ENCODE results near the gene ANKRD6. TPM values are rescaled to one million over a fixed set of nuclear protein-coding genes. Genes with fewer than 3 reads are reported as not detected.

The ANKRD6 gene
- total and polyA plus RNA-seq, 3 experiments from 2014 or later = 2.8 to 3.4 (median 3.0) TPM

- POLR2A ChIA-PET = no interaction called here
- no peak overlapping the region for H3K4me3 ChIP-seq (ENCODE audit: low read length)
- peaks cover 0 to 3% (median 0%) of the 10 kb centered on the region in 3 donors for H3K36me3 Mint-ChIP-seq
- CTCF ChIA-PET = interaction anchor here (1.0 to 2.4 kb wide), 3 partner anchors 12 to 172 kb away, joined by 3 to 15 read pairs (median 4); no protein-coding TSS in a partner anchor
- no peak overlapping the region for H3K27ac ChIP-seq (ENCODE audit: low read depth, low read length)
- no peaks in the 10 kb centered on the region for H3K27me3 ChIP-seq (ENCODE audit: insufficient read depth, low read length, poor library complexity, severe bottlenecking)
- H3K9me3 ChIP-seq (ENCODE audit: low read length) = no peaks in the 10 kb centered on the region
- H3K4me3 Mint-ChIP-seq = peak overlapping the region in 1 of 7 donors; percentile 12
- DNase-seq = no peak
- H3K4me1 ChIP-seq (ENCODE audit: insufficient read depth, low read length) = no peaks in the 10 kb centered on the region
- no peaks in the 10 kb centered on the region for H3K27me3 Mint-ChIP-seq
- peak overlapping the region in 1 of 8 donors; percentile 79 for H3K27ac Mint-ChIP-seq
- H3K4me1 Mint-ChIP-seq = peaks cover 10 to 34% (median 18%) of the 10 kb centered on the region in 3 donors
- H3K36me3 ChIP-seq (ENCODE audit: insufficient read depth, low read length) = no peaks in the 10 kb centered on the region
- no peaks in the 10 kb centered on the region for H3K9me3 Mint-ChIP-seq
Observed at GRCh38 chr6:89438248-89438647, 5.3 kb downstream of the ANKRD6 start.

- ChIA-PET POLR2A (no interaction called here), CTCF (no interaction called here)
- Mint-ChIP-seq H3K27ac (no peak overlapping the region), H3K27me3 (no peaks in the 10 kb centered on the region), H3K36me3 (no peaks in the 10 kb centered on the region), H3K4me1 (peaks cover 6 to 30% (median 14%) of the 10 kb centered on the region in 3 donors), H3K4me3 (no peak overlapping the region), H3K9me3 (no peaks in the 10 kb centered on the region)
- DNase-seq = no peak
- H3K27ac ChIP-seq (ENCODE audit: low read depth, low read length) = no peak overlapping the region
- no peaks in the 10 kb centered on the region for H3K9me3 ChIP-seq (ENCODE audit: low read length)
- H3K36me3 ChIP-seq (ENCODE audit: insufficient read depth, low read length) = no peaks in the 10 kb centered on the region
- H3K27me3 ChIP-seq (ENCODE audit: insufficient read depth, low read length, poor library complexity, severe bottlenecking) = no peaks in the 10 kb centered on the region
- no peaks in the 10 kb centered on the region for H3K4me1 ChIP-seq (ENCODE audit: insufficient read depth, low read length)
- H3K4me3 ChIP-seq (ENCODE audit: low read length) = no peak overlapping the region
Observed at GRCh38 chr6:89439014-89439413, 6.1 kb downstream of the ANKRD6 start.

- no peaks in the 10 kb centered on the region for H3K36me3 Mint-ChIP-seq
- POLR2A ChIA-PET = no interaction called here
- DNase-seq = no peak
Observed at GRCh38 chr6:89440200-89440599, 7.2 kb downstream of the ANKRD6 start.

GRCh38 chr6:89443658-89444057 lies 10.7 kb downstream of the ANKRD6 start:
- Histone ChIP-seq H3K4me1 (ENCODE audit: insufficient read depth, low read length) (no peaks in the 10 kb centered on the region), H3K27me3 (ENCODE audit: insufficient read depth, low read length, poor library complexity, severe bottlenecking) (no peaks in the 10 kb centered on the region), H3K36me3 (ENCODE audit: insufficient read depth, low read length) (no peaks in the 10 kb centered on the region), H3K9me3 (ENCODE audit: low read length) (no peaks in the 10 kb centered on the region), H3K27ac (ENCODE audit: low read depth, low read length) (no peak overlapping the region), H3K4me3 (ENCODE audit: low read length) (no peak overlapping the region)
- no peaks in the 10 kb centered on the region for H3K9me3 Mint-ChIP-seq
- H3K27ac Mint-ChIP-seq = no peak overlapping the region
- H3K4me3 Mint-ChIP-seq = no peak overlapping the region
- no peaks in the 10 kb centered on the region for H3K4me1 Mint-ChIP-seq
- POLR2A ChIA-PET = no interaction called here
- CTCF ChIA-PET = interaction anchor here (0.6 to 0.9 kb wide), 3 partner anchors 10 to 13 kb away, joined by 3 read pairs; no protein-coding TSS in a partner anchor
- DNase-seq = no peak
- peaks cover 0 to 2% of the 10 kb centered on the region in 2 donors for H3K27me3 Mint-ChIP-seq
- H3K36me3 Mint-ChIP-seq = peaks cover 0 to 1% (median 0%) of the 10 kb centered on the region in 3 donors

More at GRCh38 chr6:89440200-89440599, 7.2 kb downstream of the ANKRD6 start:
- Mint-ChIP-seq H3K4me3 (no peak overlapping the region), H3K27ac (no peak overlapping the region), H3K9me3 (no peaks in the 10 kb centered on the region), H3K4me1 (peaks cover 5 to 19% (median 7%) of the 10 kb centered on the region in 3 donors), H3K27me3 (no peaks in the 10 kb centered on the region)
- Histone ChIP-seq H3K9me3 (ENCODE audit: low read length) (no peaks in the 10 kb centered on the region), H3K27ac (ENCODE audit: low read depth, low read length) (no peak overlapping the region), H3K27me3 (ENCODE audit: insufficient read depth, low read length, poor library complexity, severe bottlenecking) (no peaks in the 10 kb centered on the region), H3K4me3 (ENCODE audit: low read length) (no peak overlapping the region), H3K4me1 (ENCODE audit: insufficient read depth, low read length) (no peaks in the 10 kb centered on the region), H3K36me3 (ENCODE audit: insufficient read depth, low read length) (no peaks in the 10 kb centered on the region)
- CTCF ChIA-PET = no interaction called here

GRCh38 chr6:89449193-89449592 lies 16.2 kb downstream of the ANKRD6 start:
- Mint-ChIP-seq H3K4me1 (no peaks in the 10 kb centered on the region), H3K9me3 (no peaks in the 10 kb centered on the region), H3K36me3 (peaks cover 0 to 3% (median 0%) of the 10 kb centered on the region in 3 donors), H3K27ac (no peak overlapping the region), H3K27me3 (peaks cover 0 to 2% of the 10 kb centered on the region in 2 donors), H3K4me3 (no peak overlapping the region)
- no peak overlapping the region for H3K4me3 ChIP-seq (ENCODE audit: low read length)
- no peaks in the 10 kb centered on the region for H3K36me3 ChIP-seq (ENCODE audit: insufficient read depth, low read length)
- POLR2A ChIA-PET = no interaction called here
- no peak overlapping the region for H3K27ac ChIP-seq (ENCODE audit: low read depth, low read length)
- CTCF ChIA-PET = no interaction called here
- H3K27me3 ChIP-seq (ENCODE audit: insufficient read depth, low read length, poor library complexity, severe bottlenecking) = no peaks in the 10 kb centered on the region
- DNase-seq = no peak
- H3K4me1 ChIP-seq (ENCODE audit: insufficient read depth, low read length) = no peaks in the 10 kb centered on the region
- H3K9me3 ChIP-seq (ENCODE audit: low read length) = no peaks in the 10 kb centered on the region

GRCh38 chr6:89452281-89452680 lies 19.3 kb downstream of the ANKRD6 start:
- Mint-ChIP-seq H3K4me3 (no peak overlapping the region), H3K9me3 (peaks cover 0 to 7% (median 4%) of the 10 kb centered on the region in 5 donors), H3K36me3 (peaks cover 0 to 14% (median 6%) of the 10 kb centered on the region in 3 donors), H3K4me1 (no peaks in the 10 kb centered on the region), H3K27ac (no peak overlapping the region), H3K27me3 (peaks cover 0 to 1% of the 10 kb centered on the region in 2 donors)
- Histone ChIP-seq H3K36me3 (ENCODE audit: insufficient read depth, low read length) (no peaks in the 10 kb centered on the region), H3K9me3 (ENCODE audit: low read length) (no peaks in the 10 kb centered on the region), H3K4me1 (ENCODE audit: insufficient read depth, low read length) (no peaks in the 10 kb centered on the region), H3K27ac (ENCODE audit: low read depth, low read length) (no peak overlapping the region), H3K4me3 (ENCODE audit: low read length) (no peak overlapping the region), H3K27me3 (ENCODE audit: insufficient read depth, low read length, poor library complexity, severe bottlenecking) (no peaks in the 10 kb centered on the region)
- no peak for DNase-seq
- POLR2A ChIA-PET = no interaction called here
- CTCF ChIA-PET = no interaction called here

- Mint-ChIP-seq H3K4me3 (no peak overlapping the region), H3K36me3 (peaks cover 0 to 14% (median 4%) of the 10 kb centered on the region in 3 donors), H3K27ac (no peak overlapping the region), H3K9me3 (peaks cover 0 to 7% (median 4%) of the 10 kb centered on the region in 5 donors), H3K4me1 (no peaks in the 10 kb centered on the region), H3K27me3 (peaks cover 0 to 1% of the 10 kb centered on the region in 2 donors)
- DNase-seq = no peak
- no peaks in the 10 kb centered on the region for H3K27me3 ChIP-seq (ENCODE audit: insufficient read depth, low read length, poor library complexity, severe bottlenecking)
- no peaks in the 10 kb centered on the region for H3K4me1 ChIP-seq (ENCODE audit: insufficient read depth, low read length)
- no peak overlapping the region for H3K27ac ChIP-seq (ENCODE audit: low read depth, low read length)
- ChIA-PET POLR2A (no interaction called here), CTCF (interaction anchor here (0.9 kb wide), 1 partner anchor 22 kb away, joined by 5 read pairs; no protein-coding TSS in a partner anchor)
- no peaks in the 10 kb centered on the region for H3K36me3 ChIP-seq (ENCODE audit: insufficient read depth, low read length)
- H3K4me3 ChIP-seq (ENCODE audit: low read length) = no peak overlapping the region
- H3K9me3 ChIP-seq (ENCODE audit: low read length) = no peaks in the 10 kb centered on the region
Observed at GRCh38 chr6:89454300-89454699, 21.3 kb downstream of the ANKRD6 start.

GRCh38 chr6:89458704-89459103 lies 25.8 kb downstream of the ANKRD6 start:
- CTCF ChIA-PET = no interaction called here
- POLR2A ChIA-PET = no interaction called here
- Mint-ChIP-seq H3K9me3 (peaks cover 0 to 7% (median 4%) of the 10 kb centered on the region in 5 donors), H3K4me1 (no peaks in the 10 kb centered on the region), H3K27ac (no peak overlapping the region), H3K27me3 (peaks cover 0 to 1% of the 10 kb centered on the region in 2 donors), H3K36me3 (peaks cover 0 to 14% (median 4%) of the 10 kb centered on the region in 3 donors), H3K4me3 (no peak overlapping the region)
- no peak for DNase-seq
- Histone ChIP-seq H3K27me3 (ENCODE audit: insufficient read depth, low read length, poor library complexity, severe bottlenecking) (no peaks in the 10 kb centered on the region), H3K9me3 (ENCODE audit: low read length) (no peaks in the 10 kb centered on the region), H3K36me3 (ENCODE audit: insufficient read depth, low read length) (no peaks in the 10 kb centered on the region), H3K4me3 (ENCODE audit: low read length) (no peak overlapping the region), H3K4me1 (ENCODE audit: insufficient read depth, low read length) (no peaks in the 10 kb centered on the region), H3K27ac (ENCODE audit: low read depth, low read length) (no peak overlapping the region)

Measured in CD8-positive, alpha-beta memory T cell (primary cell).